Activated T-cell treated with anti-CD3 and anti-CD28 coated beads for 1 hour (primary cell): ENCODE measurements around the gene CBLIF.
"Not testable (repeated sequence)": the region's sequence is repeated elsewhere in the genome, so short reads cannot be mapped to it uniquely, and the experiment has no call there.

Source experiments
- DNase-seq: peaks from one replicate; pipeline ENCODE4 v3.0.0-alpha.2; 2020; ENCODE audit warnings: low read depth

The CBLIF gene

GRCh38 chr11:59794417-59794816 is 50.9 kb downstream of the CBLIF start:
- no peak for DNase-seq

GRCh38 chr11:59792507-59792906 is 52.8 kb downstream of the CBLIF start:
- no peak for DNase-seq

GRCh38 chr11:59791639-59792038 is 53.7 kb downstream of the CBLIF start:
- DNase-seq: no peak

GRCh38 chr11:59787816-59788215 is 57.5 kb downstream of the CBLIF start:
- DNase-seq: no peak

GRCh38 chr11:59787255-59787588 is 58.1 kb downstream of the CBLIF start:
- DNase-seq: no peak

- no peak for DNase-seq
Measured at GRCh38 chr11:59785818-59786217, 59.5 kb downstream of the CBLIF start.

GRCh38 chr11:59784441-59784840 is 60.9 kb downstream of the CBLIF start:
- not testable (repeated sequence) for DNase-seq

GRCh38 chr11:59783632-59784090 is 61.6 kb downstream of the CBLIF start:
- no peak for DNase-seq

GRCh38 chr11:59782080-59782479 is 63.2 kb downstream of the CBLIF start:
- no peak for DNase-seq

GRCh38 chr11:59779487-59779886 is 65.8 kb downstream of the CBLIF start:
- DNase-seq: no peak
